ENCODE results near the gene FETUB.

DNA sequence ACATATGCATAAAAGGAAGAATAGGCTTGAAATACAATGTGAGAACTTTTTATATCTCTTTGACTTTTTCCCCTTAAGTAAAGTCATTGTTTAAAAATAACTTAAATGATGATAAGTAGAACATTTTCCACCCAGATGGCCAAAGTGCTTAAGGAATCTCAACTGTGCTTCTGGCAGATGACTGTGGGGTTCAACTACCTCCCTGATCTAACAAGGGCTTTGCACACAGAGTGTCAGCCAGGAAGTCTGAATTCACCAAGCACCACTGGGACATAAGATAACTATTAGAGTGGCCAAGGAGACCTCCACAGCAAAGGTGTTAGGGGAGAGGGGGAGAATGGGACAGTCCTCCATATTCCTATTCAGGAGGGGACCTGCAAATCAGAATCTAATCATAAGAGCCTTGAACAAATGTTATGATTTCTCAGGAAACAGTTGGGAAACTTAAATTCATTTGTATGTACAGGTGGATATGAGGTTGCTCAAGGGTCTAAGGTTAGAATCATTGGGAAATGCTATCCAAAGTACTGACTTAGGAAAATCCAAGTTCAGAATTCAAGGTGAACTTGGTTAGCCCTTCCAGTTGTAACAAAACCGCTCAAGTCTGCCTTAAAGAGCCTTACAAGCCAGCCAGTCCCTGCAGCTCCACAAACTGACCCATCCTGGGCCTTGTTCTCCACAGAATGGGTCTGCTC lies at the start of gene FETUB:
- TF ChIP-seq, protein P1, sequence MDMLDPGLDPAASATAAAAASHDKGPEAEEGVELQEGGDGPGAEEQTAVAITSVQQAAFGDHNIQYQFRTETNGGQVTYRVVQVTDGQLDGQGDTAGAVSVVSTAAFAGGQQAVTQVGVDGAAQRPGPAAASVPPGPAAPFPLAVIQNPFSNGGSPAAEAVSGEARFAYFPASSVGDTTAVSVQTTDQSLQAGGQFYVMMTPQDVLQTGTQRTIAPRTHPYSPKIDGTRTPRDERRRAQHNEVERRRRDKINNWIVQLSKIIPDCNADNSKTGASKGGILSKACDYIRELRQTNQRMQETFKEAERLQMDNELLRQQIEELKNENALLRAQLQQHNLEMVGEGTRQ (IDR thresholded peaks at IDR 0.05; ENCODE audit: low read length) = no peak
- TF ChIP-seq, protein P2, sequence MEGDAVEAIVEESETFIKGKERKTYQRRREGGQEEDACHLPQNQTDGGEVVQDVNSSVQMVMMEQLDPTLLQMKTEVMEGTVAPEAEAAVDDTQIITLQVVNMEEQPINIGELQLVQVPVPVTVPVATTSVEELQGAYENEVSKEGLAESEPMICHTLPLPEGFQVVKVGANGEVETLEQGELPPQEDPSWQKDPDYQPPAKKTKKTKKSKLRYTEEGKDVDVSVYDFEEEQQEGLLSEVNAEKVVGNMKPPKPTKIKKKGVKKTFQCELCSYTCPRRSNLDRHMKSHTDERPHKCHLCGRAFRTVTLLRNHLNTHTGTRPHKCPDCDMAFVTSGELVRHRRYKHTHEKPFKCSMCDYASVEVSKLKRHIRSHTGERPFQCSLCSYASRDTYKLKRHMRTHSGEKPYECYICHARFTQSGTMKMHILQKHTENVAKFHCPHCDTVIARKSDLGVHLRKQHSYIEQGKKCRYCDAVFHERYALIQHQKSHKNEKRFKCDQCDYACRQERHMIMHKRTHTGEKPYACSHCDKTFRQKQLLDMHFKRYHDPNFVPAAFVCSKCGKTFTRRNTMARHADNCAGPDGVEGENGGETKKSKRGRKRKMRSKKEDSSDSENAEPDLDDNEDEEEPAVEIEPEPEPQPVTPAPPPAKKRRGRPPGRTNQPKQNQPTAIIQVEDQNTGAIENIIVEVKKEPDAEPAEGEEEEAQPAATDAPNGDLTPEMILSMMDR (IDR thresholded peaks at IDR 0.05; ENCODE audit: control extremely low read depth in 1 of 3, insufficient read depth in 1 of 3, low read depth in 1 of 3, low read length in 3 of 3) = no peak
- TF ChIP-seq CHD2 (IDR thresholded peaks at IDR 0.05; ENCODE audit: low read length) = no peak
- no peak for TF ChIP-seq SP1 (IDR thresholded peaks at IDR 0.05; ENCODE audit: low read depth, low read length)
- TF ChIP-seq JUND (IDR thresholded peaks at IDR 0.05; ENCODE audit: low read length) = no peak
- TF ChIP-seq YY1 (IDR thresholded peaks at IDR 0.05; ENCODE audit: low read depth, low read length) = no peak
- no peak for TF ChIP-seq KDM1A (IDR thresholded peaks at IDR 0.05; ENCODE audit: borderline replicate concordance, low read length)
- no peak for TF ChIP-seq CEBPB (IDR thresholded peaks at IDR 0.05; ENCODE audit: low read depth, low read length)
- TF ChIP-seq, protein P3, sequence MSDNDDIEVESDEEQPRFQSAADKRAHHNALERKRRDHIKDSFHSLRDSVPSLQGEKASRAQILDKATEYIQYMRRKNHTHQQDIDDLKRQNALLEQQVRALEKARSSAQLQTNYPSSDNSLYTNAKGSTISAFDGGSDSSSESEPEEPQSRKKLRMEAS (IDR thresholded peaks at IDR 0.05) = no peak
- no peak for TF ChIP-seq ZNF274 (IDR thresholded peaks at IDR 0.05; ENCODE audit: borderline replicate concordance, extremely low read depth, low read length)
- no peak for TF ChIP-seq RAD21 (IDR thresholded peaks at IDR 0.05 in 1 of 2, conservative IDR thresholded peaks at IDR 0.05 in 1 of 2; ENCODE audit: low read depth in 2 of 2, low read length in 2 of 2)
- no peak for TF ChIP-seq SUZ12 (IDR thresholded peaks at IDR 0.05; ENCODE audit: low read length)
- TF ChIP-seq EZH2 (IDR thresholded peaks at IDR 0.05; ENCODE audit: low read depth, low read length, severe bottlenecking) = no peak
